HG02870 (cell line): Measurements from ENCODE around the gene SLC13A1.
"Not testable (repeated sequence)": the region's sequence is repeated elsewhere in the genome, so short reads cannot be mapped to it uniquely, and the experiment has no call there.

Source experiments
- ATAC-seq: cut with Tn5 transposase; IDR thresholded peaks from one replicate; pipeline ENCODE4 v1.9.1; 2021; ENCODE audit warnings: mild to moderate bottlenecking, moderate library complexity; ENCODE audit not compliant: unreplicated experiment

Gene SLC13A1, protein sequence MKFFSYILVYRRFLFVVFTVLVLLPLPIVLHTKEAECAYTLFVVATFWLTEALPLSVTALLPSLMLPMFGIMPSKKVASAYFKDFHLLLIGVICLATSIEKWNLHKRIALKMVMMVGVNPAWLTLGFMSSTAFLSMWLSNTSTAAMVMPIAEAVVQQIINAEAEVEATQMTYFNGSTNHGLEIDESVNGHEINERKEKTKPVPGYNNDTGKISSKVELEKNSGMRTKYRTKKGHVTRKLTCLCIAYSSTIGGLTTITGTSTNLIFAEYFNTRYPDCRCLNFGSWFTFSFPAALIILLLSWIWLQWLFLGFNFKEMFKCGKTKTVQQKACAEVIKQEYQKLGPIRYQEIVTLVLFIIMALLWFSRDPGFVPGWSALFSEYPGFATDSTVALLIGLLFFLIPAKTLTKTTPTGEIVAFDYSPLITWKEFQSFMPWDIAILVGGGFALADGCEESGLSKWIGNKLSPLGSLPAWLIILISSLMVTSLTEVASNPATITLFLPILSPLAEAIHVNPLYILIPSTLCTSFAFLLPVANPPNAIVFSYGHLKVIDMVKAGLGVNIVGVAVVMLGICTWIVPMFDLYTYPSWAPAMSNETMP

DNA sequence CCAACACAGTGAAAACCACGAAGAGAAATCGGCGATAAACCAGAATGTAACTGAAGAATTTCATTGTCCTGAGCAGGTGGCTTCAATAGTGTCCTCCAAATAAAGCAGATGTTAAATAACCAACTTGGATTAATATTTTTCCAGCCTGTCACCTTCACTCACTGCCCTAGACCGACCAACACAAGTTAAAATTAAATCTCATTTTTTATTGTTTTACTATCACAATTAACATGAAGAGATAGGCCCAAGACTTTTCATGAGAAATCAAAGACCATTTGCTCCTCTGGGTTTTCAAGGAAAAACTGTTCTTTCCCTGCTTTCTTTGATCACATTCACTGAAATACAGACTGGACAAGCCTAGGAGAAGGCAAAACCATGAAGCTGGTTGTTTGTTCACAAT, at the start of gene SLC13A1:
SLC13A1 (minus strand) TSS at position 87 of the 400 bp plus-strand sequence; CDS start at position 64, 23 bp downstream.
- ATAC-seq: no peak

DNA sequence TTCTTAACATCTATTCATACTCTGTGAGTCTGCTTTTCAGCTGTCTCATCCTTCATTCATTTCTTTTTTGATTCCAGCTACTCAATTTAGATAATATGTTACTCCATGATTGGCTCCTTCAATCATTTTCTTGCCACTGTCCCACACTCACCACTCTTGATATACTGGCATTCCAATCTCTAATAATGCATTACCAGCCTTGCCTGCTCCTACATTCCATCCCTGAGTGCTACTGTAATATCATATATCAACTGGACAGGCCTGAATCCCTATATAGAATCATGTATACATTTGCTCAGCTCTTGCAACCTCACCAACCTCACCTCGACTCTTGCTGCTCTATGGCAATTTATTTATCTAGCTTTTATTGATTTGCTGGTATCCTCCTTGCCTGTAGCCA, 45.0 kb upstream of the SLC13A1 start:
- ATAC-seq: no peak

DNA sequence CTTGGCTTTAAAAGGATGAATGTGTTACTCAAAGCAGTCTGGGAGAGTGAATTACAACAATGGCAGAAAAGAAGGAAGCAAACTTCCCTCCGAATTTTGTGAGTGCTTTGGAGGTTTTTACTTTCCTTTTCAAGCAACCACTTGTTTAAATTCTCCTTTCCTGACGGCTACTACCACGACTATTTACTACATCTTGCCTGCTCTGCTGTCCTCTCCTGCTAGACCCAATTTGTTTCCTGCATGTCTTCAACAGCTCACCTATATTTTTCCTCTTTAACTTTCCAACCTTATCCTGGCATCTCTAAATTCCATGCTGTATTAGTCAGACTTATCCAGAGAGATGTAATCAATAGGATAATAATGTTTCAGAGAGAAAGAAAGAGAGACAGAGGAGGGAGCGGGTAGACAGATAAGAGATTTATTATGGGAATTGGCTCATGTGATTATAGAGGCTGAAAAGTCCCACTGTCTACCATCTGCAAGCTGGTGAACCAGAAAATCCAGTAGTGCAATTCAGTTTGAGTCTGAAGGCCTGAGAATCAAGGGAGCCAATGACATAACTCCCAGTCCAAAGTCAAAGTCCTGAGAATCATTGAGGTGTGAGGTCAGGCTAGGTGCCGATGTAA, 42.8 kb upstream of the SLC13A1 start:
- ATAC-seq: no peak

DNA sequence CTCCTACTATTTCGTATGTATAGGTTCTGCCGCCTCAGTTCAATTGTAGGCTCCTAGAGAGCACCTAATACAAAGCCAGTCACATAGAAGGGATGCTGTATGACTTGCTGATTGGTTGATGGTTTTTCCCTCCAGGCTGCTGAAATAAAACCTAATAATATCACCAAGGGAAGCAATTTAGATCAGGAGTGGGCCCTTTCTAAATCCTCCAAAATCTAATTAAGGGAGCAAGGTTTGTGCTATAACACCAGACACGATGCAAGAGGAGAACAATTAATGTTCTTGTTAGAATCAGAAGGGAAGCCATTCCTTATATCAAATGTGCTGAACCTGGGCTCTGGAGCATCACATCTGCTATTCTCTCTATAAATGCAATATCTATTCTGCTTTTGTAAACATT, 42.0 kb upstream of the SLC13A1 start:
- no peak for ATAC-seq

DNA sequence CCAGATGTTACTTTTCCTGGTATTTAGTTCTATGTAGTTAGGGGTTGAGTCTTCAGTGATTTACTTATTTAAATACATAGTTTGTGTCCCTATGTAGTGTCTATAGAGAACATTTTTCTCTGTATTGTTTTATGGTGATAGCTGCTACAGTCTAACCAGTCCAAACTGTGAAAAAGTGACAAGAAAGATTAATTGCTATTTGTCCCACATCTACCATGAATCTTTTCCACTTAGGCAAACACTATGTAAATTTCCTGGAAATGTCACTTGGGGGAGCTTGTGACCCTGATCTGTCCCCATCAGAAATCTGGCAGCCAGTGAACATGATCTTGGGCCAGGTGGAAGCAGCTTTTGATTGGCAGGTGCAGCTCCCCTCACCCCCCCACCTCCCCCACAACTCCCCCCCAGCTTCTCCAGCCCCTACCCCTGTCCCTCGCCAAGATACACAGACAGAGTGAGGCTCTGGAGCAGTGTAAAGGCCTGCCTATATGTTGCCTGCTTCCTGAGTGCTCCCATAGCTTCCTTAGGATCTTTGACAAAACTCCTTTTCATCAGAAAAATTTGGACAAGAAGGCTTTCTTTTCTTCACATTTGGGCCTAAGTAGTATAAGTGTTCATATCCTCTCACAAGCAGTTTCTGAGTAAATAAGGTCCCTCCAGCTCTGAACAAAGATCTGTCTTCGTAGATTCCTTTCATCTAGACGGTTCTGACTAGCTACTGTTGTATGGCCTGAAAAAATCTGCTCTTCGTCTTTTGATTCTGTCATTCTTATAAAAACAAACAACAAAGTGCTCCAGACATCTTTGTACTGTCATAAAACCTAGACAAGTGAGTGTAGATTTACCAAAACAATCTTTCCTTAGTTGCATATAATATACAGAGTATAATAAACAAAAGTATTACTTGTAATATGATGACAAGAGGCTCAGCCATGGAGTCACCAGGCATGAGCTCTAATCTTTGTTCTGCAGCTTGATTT, 31.5 kb upstream of the SLC13A1 start:
- no peak for ATAC-seq

DNA sequence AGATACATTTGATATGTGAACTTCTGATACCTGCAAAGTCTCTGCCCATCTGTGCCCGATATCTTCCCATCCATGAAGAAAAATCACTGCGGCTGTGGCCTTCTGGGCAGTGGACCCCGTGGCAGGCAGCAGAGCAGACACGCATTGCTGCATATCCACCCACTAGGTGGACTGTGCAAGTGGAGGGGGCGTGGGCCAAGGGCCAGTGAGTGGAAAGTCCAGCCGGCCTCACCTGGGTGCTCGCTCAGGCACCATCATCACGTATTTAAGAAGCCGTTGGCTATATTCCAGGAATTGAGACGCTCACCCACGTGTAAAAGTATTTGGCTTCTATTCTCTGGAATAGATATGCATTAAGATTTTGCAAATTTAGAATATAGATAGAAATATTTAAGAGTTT, 30.8 kb upstream of the SLC13A1 start:
- no peak for ATAC-seq

DNA sequence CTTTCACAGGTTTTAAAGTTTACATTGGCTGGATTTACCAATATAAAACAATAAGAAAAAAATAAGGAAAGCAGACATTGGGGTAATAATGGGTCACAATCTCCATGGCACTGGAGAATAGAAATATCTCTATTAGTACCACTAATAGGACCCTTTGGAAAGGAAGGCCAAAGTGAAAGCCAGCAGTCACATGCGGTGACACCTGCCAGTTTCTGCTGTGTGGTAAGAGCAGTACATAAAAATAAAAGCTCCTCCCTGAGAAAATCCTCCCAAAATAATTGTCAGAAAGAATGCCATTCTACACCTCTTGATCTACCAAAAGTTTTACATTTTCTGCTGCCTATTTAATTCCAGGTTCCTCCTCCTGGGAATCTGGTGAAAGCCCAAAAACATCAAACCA, 30.4 kb upstream of the SLC13A1 start:
- ATAC-seq: no peak

DNA sequence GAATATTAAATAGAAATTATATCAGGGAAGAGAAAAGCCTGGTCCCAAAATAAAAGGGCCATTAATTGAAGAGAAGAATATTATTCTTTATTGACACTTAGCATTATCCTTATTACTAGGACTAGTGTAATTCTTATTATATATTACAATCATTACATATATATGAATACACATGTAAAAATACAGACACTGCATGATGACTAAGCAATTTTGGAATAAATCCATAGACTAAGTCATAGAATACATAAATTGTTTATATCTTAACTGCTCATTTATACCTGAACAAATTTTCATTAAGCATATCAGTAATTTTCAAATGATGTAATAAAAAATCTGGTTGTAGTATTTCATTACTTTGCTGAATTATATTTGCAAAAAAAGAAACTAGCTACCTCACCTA, 29.7 kb upstream of the SLC13A1 start:
- ATAC-seq: no peak

DNA sequence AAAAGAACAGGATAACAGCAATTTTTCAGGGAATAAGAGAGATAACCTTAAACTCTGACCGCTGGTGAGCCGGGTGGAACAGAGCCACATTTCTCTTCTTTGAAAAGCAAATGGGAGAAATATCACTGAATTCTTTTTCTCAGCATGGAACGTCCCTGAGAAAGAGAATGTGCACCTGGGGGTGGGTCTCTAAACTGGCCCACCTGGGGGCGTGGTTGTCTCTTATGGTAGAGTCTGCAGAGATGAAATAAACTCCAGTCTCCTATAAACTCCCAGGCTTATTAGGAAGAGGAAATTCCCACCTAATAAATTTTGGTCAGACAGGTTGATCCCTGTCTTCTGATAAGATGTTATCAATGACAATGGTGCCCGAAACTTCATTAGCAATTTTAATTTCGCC, 27.9 kb upstream of the SLC13A1 start:
- ATAC-seq: not testable (repeated sequence)

DNA sequence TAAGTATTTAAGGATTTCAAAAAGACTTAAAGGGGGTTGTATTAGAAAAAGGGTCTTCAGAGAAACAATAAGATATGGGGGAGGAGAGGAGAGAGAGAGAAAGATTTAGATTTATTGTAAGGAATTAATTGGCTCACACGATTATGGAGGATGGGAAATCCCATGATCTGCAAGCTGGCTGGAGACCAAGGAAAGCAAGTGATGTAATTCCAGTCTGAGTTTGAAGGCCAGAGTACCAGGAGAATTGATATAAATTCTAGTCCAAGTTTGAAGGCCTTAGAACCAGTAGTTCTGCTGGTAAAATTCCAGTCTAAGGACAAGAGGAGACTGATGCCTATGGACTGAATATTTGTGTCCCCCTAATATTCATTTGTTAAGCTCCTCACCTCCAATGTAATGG, 20.6 kb upstream of the SLC13A1 start:
- ATAC-seq: no peak

DNA sequence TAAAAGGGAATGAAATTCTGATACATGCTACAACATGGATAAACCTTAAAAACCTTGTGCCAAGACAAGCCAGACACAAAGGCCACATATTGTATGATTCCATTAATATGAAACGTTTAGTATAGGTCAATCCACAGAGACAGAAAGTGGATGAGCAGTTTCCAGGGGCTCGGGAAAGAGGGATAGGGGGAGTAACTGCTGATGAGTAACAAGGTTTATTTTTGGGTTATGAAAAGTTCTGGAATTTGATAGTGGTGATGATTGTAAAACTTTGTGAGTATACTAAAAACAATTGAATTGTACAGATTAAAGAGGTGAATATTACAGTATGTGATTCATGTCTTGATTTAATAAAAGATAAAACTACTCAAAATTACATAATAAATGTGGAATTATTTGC, 19.1 kb upstream of the SLC13A1 start:
- ATAC-seq: no peak

DNA sequence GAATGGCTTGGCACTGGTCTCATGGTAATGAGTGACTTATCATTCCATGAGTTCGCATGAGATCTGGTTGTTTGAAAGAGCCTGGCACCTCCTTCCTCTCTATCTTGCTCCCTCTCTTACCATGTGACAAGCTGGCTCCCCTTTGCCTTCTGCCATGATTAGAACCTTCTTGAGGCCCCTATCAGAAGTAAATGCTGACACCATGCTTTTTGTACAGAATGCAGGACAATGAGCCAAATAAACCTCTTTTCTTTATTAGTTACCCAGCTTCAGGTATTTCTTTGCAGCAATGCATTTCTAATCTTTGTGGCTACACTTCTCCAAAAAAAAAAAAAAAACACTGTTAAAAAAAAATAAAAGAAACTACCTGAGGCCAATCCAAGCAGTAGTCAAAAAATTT, 17.1 kb upstream of the SLC13A1 start:
- ATAC-seq: no peak

DNA sequence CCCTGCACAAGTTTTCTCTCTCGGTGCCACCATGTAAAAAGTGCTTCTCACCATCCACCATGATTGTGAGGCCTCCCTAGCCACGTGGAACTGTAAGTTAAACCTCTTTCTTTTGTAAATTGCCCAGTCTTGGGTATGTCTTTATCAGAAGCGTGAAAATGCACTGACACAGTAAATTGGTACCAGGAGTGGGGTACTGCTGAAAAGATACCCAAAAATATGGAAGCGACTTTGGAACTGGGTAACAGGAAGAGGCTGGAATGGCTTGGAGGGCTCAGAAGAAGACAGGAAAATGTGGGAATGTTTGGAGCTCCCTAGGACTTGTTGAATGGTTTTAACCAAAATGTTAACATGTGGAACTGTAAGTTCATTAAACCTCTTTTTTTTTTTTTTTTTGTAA, 15.6 kb upstream of the SLC13A1 start:
- ATAC-seq: no peak

DNA sequence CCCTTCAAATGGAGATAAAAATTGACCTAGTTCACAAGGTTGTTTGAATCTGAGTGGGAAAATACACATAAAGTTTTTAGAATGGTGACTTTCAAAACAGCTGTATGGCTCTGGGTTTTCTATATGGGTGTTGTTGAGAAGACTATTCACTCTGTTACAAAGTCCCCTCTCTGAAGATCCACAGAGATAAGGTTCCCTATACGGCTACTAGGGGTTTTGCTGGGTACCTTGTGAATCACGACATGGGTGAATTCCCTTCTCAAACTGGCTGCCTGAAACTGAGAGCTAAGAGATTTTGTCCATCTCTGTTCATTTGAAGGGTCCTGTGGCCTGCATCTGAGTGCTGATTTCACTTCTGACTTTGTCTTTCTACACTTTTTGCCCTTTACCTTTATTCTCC, 11.8 kb upstream of the SLC13A1 start:
- ATAC-seq: no peak

DNA sequence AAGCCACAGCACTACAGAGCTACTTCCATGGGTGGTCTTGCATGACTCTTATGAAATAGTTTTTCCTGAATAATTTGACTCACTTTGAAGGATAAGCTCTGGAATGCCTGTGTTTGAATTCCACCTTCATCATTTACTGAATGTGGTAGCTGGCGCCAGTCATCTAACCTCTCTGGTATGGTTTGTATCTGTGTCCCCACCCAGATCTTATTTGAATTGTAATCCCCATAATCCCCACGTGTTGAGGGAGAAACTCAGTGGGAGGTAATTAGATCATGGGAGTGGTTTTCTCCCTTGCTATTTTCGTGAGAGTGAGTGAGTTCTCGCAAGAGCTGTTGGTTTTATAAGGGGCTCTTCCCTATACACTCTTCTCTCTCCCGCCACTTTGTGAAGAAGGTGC, 11.2 kb upstream of the SLC13A1 start:
- ATAC-seq: no peak

DNA sequence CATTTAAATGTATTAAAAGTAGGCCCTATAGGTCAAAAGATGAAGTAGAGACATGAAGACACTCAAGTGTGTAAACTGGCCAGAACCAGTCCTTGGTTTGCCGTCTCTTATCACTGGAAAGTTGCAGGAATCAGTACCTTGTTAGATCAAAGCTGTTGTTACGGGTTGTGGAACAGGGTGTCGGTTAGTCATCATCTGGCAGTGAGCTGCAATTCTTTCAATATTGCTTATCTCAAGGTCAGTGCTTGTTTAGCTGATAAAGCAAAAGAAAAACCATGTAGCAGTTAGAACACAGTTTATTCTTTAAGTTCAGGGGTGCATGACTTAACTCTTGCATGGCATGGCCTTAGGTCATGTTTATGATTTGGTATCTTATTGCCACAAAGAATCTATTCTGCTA, 10.0 kb upstream of the SLC13A1 start:
- ATAC-seq: no peak

DNA sequence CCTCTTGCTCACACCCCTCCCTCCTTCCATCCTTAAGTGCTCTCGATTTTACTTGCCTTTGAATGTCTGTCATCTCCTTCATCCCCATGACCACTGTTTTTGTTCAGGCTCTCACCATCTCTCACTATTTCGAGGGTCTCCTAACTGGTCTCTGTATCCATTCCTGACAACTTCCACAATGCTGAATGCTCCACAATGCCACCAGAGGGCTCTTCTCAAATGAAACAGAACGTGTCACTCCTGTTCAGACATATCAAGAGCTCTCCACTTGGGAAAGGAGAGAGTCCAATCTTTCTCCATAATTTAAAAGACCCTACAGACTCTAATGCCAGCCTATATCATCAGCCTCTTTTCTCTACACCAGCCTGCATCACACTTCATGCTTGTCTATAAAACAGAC, 9.0 kb upstream of the SLC13A1 start:
- ATAC-seq: peak; percentile 43

DNA sequence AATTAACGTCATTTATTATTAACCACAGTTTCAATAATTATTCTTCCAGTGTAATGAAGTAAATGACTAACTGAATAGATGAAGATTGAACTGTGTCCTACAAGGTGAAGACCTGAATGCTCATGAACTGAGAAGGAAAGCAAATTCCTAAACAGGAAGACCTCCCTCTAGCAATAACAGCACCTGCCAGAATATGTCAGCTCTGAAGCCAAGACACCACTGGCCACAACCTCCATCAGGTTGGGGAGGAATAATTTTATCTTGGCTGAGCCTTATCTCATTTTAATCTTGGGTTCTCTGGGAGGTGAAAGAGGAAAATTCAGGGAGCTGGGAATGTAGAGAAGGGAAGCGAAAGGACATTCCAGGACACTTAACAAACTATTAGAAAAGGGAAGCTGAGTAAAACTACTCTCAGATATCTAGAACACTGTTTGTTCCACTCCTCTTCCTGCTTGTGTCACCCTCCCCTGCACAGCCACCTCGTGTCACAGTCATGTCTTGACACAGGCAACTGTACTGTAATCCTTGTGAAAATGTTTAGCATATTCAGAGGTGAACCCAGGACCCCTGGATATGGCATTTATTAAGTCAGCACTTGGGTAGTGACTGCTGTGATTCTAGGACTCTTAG, 4.6 kb upstream of the SLC13A1 start:
- ATAC-seq: no peak

DNA sequence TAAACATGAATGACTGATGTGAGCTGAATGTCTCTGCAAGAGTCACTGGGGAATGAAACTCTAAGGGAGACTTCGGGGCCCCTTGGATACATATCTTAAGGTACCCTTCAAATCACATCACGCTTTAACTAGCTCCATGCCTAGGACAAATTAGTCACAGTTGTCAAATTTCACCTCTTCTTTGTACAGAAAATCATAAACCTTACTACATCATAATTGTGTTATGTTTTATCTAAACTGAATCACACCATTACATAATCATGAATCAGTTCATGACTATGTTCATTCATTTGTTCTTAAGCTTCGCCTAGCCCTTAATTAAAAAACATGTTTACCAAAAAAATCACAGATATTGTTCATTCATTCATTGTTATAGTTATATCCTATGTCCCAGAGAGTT, 2.1 kb upstream of the SLC13A1 start:
- ATAC-seq: no peak
